Inferior parietal cortex (tissue), 1 donor: ENCODE measurements around the gene MAP2K6.

Experiments
- DNase-seq: peaks from one replicate; pipeline ENCODE4 v3.0.0-alpha.2; 2016; ENCODE audit errors: extremely low spot score

MAP2K6 gene

GRCh38 chr17:69414408-69415274 is at the start of gene MAP2K6:
Gene MAP2K6 (plus strand): TSS chr17:69414697. CDS start chr17:69414985, 288 bp downstream.
- peak; percentile 88 for DNase-seq

GRCh38 chr17:69367298-69367697 is 47.2 kb upstream of the MAP2K6 start:
- no peak for DNase-seq

- DNase-seq = no peak
Observed at GRCh38 chr17:69373069-69373468, 41.4 kb upstream of the MAP2K6 start.

- no peak for DNase-seq
Observed at GRCh38 chr17:69375229-69375628, 39.3 kb upstream of the MAP2K6 start.

- DNase-seq = no peak
Observed at GRCh38 chr17:69388822-69389442, 25.6 kb upstream of the MAP2K6 start.

GRCh38 chr17:69390795-69391501 is 23.5 kb upstream of the MAP2K6 start:
- no peak for DNase-seq

- no peak for DNase-seq
Observed at GRCh38 chr17:69401251-69401650, 13.2 kb upstream of the MAP2K6 start.

- DNase-seq = no peak
Observed at GRCh38 chr17:69402052-69402451, 12.4 kb upstream of the MAP2K6 start.

GRCh38 chr17:69404399-69404798 is 10.1 kb upstream of the MAP2K6 start:
- no peak for DNase-seq

GRCh38 chr17:69405096-69405495 is 9.4 kb upstream of the MAP2K6 start:
- no peak for DNase-seq

- no peak for DNase-seq
Observed at GRCh38 chr17:69406941-69407340, 7.6 kb upstream of the MAP2K6 start.

GRCh38 chr17:69407759-69408158 is 6.7 kb upstream of the MAP2K6 start:
- DNase-seq = no peak

- DNase-seq = no peak
Observed at GRCh38 chr17:69410671-69411070, 3.8 kb upstream of the MAP2K6 start.

- DNase-seq = no peak
Observed at GRCh38 chr17:69411766-69412165, 2.7 kb upstream of the MAP2K6 start.

- DNase-seq = no peak
Observed at GRCh38 chr17:69412251-69412671, 2.2 kb upstream of the MAP2K6 start.

GRCh38 chr17:69415431-69415830 is 934 bp downstream of the MAP2K6 start:
- DNase-seq = no peak

- DNase-seq = no peak
Observed at GRCh38 chr17:69417545-69418483, 3.3 kb downstream of the MAP2K6 start.

GRCh38 chr17:69418535-69418934 is 4.0 kb downstream of the MAP2K6 start:
- DNase-seq = no peak

GRCh38 chr17:69423450-69423849 is 9.0 kb downstream of the MAP2K6 start:
- no peak for DNase-seq

- DNase-seq = no peak
Observed at GRCh38 chr17:69424287-69425041, 10.0 kb downstream of the MAP2K6 start.

GRCh38 chr17:69425978-69426377 is 11.5 kb downstream of the MAP2K6 start:
- DNase-seq = no peak
